Omental fat pad (tissue), 4 donors: ENCODE measurements around the gene IPO13. TPM values are rescaled to one million over a fixed set of nuclear protein-coding genes. Genes with fewer than 3 reads are reported as not detected.

Experiments
- ATAC-seq: fragments of 150-250 bp; one replicate; pipeline ENCODE4 v1.9.1; 2016; ENCODE audit warnings: mild to moderate bottlenecking, moderate library complexity; ENCODE audit not compliant: low FRiP score
- DNase-seq: peaks from one replicate; pipeline ENCODE4 v3.0.0-alpha.2; 2019; ENCODE audit warnings: low spot score
- CTCF ChIP-seq, 3 donors: fragments of 450-650 bp; IDR thresholded peaks; one replicate each; pipeline ENCODE4 v1.5.1; 2016 to 2017; ENCODE audit warnings: antibody characterized with exemption in 3 of 3, mild to moderate bottlenecking in 3 of 3, moderate library complexity in 2 of 3
- total RNA-seq, 4 donors: library from RNA; depleted of rRNA; stranded (reverse); fragments of >200 nt; gene quantifications; one replicate each; pipeline ENCODE4 v1.1.0, GENCODE V29; 2016

The IPO13 gene
- total RNA-seq, 4 donors from 2014 or later = 18.7 to 23.2 (median 21.1) TPM

GRCh38 chr1:44016890-44017400 lies 70.2 kb downstream of the IPO13 start:
- ATAC-seq (no peak), DNase-seq (no peak)
- no peak for TF ChIP-seq CTCF (IDR thresholded peaks at IDR 0.05)

Other genes starting within 250 kb of the IPO13 start
- 10 to 100 TPM; 13.4 to 23.9 (median 20.1) TPM for gene ST3GAL3, start 239.4 kb upstream of the IPO13 start, total RNA-seq
- gene ARTN, start 13.1 kb upstream of the IPO13 start, total RNA-seq = under 1 TPM in 3 of 4 donors, not detected in 1; 0.19 to 0.72 (median 0.63) TPM
- 10 to 100 TPM; 18.1 to 67.5 (median 23.1) TPM for gene DPH2, start 23.1 kb downstream of the IPO13 start, total RNA-seq
- 100 to 1,000 TPM; 111 to 223 (median 139) TPM for gene ATP6V0B, start 28.0 kb downstream of the IPO13 start, total RNA-seq
- gene B4GALT2, start 32.3 kb downstream of the IPO13 start, total RNA-seq = 10 to 100 TPM; 20.3 to 67.9 (median 42.6) TPM
- gene CCDC24, start 44.6 kb downstream of the IPO13 start, total RNA-seq = 1 to 10 TPM; 2.3 to 3.6 (median 2.8) TPM
- gene SLC6A9, start 84.5 kb downstream of the IPO13 start, total RNA-seq = 1 to 10 TPM in 3 of 4 donors, under 1 TPM in 1; 0.31 to 7.4 (median 4.0) TPM
- under 1 TPM in 1 of 4 donors, not detected in 3; 0.24 TPM for gene KLF17, start 171.9 kb downstream of the IPO13 start, total RNA-seq
- gene KLF18, start 194.7 kb downstream of the IPO13 start, total RNA-seq = not detected